PC-9 (cell line): Measurements from ENCODE around the gene TMC8. TPM values are rescaled to one million over a fixed set of nuclear protein-coding genes. Genes with fewer than 3 reads are reported as not detected.

Experiments used
- BruUV-seq: library from RNA; stranded (reverse); fragments of 400-500 nt; replicated peaks from 2 replicates; lab custom pipeline; 2021; lab: Mats Ljungman, UMichigan
- CTCF ChIA-PET: fragments of 300-600 bp; sonication (Branson Sonifier 250); formaldehyde crosslinking; loops from one replicate; lab custom pipeline; 2022; ENCODE audit warnings: antibody characterized with exemption; lab: Charles Lee
- POLR2A ChIA-PET: fragments of 300-600 bp; sonication (Branson Sonifier 250); formaldehyde crosslinking; loops from one replicate; lab custom pipeline; 2022; ENCODE audit warnings: antibody characterized with exemption; ENCODE audit not compliant: unreplicated experiment; lab: Charles Lee
- DNase-seq, 2 experiments: peaks; one replicate each; pipeline versions ENCODE4 v3.0.0 to v3.0.0-alpha.2; 2015 to 2022; ENCODE audit warnings: mixed read lengths in 1 of 2
- H2AFZ ChIP-seq: fragments of 200-600 bp; sonication (generic); 2 replicates; pipeline ENCODE4 v1.8.1; 2017; ENCODE audit warnings: antibody characterized with exemption
- H3F3A ChIP-seq: fragments of 200-600 bp; sonication (generic); 2 replicates; pipeline ENCODE4 v1.8.1; 2017; ENCODE audit warnings: antibody characterized with exemption, mild to moderate bottlenecking, low read depth; ENCODE audit not compliant: insufficient read depth
- H3K27ac ChIP-seq: fragments of 200-600 bp; sonication (generic); 2 replicates; pipeline ENCODE4 v1.6.1; 2016; ENCODE audit warnings: mixed run types
- H3K27me3 ChIP-seq: fragments of 200-600 bp; sonication (generic); 2 replicates; pipeline ENCODE4 v1.6.1; 2016; ENCODE audit warnings: low read depth, mixed run types; ENCODE audit not compliant: insufficient read depth
- H3K36me3 ChIP-seq: fragments of 200-600 bp; sonication (generic); 2 replicates; pipeline ENCODE4 v1.6.1; 2016; ENCODE audit warnings: low read depth, mixed run types
- H3K4me1 ChIP-seq: fragments of 200-600 bp; sonication (generic); replicated peaks from 2 replicates; pipeline ENCODE4 v1.6.1; 2016; ENCODE audit warnings: mixed run types; ENCODE audit not compliant: insufficient read depth
- H3K4me2 ChIP-seq: fragments of 200-600 bp; sonication (generic); 2 replicates; pipeline ENCODE4 v1.6.1; 2017; ENCODE audit warnings: mixed run types
- H3K4me3 ChIP-seq: fragments of 200-600 bp; sonication (generic); 2 replicates; pipeline ENCODE4 v1.6.1; 2016; ENCODE audit warnings: mixed run types
- H3K79me2 ChIP-seq: fragments of 200-600 bp; sonication (generic); 2 replicates; pipeline ENCODE4 v1.6.1; 2017; ENCODE audit warnings: low read depth, mixed run types
- H3K9me2 ChIP-seq: fragments of 200-600 bp; sonication (generic); 2 replicates; pipeline ENCODE4 v1.8.1; 2017; ENCODE audit warnings: mild to moderate bottlenecking; ENCODE audit not compliant: insufficient read depth
- H3K9me3 ChIP-seq: fragments of 200-600 bp; sonication (generic); 2 replicates; pipeline ENCODE4 v1.8.1; 2016; ENCODE audit warnings: low read depth; ENCODE audit not compliant: insufficient read depth
- H4K20me1 ChIP-seq: fragments of 200-600 bp; sonication (generic); 2 replicates; pipeline ENCODE4 v1.8.1; 2017; ENCODE audit not compliant: insufficient read depth
- EZH2 ChIP-seq: fragments of 200-600 bp; sonication (generic); IDR thresholded peaks from 2 replicates; pipeline ENCODE4 v1.8.0; 2017; ENCODE audit warnings: antibody characterized with exemption, low read depth
- intact Hi-C: fragments of 100-400 bp; cut with micrococcal nuclease; formaldehyde crosslinking; loops from one replicate; pipeline ENCODE4 v1.10.0; 2022; ENCODE audit not compliant: unreplicated experiment
- total RNA-seq: library from RNA; stranded (reverse); gene quantifications from 2 replicates; pipeline ENCODE4 v1.2.3, GENCODE V29; 2021
- TF ChIP-seq, protein P1 (sequence below): fragments of 200-600 bp; sonication (generic); conservative IDR thresholded peaks from 2 replicates; pipeline ENCODE4 v1.6.1; 2017; ENCODE audit warnings: mixed run types, antibody characterized with exemption, mild to moderate bottlenecking, moderate library complexity

Gene TMC8
- total RNA-seq, 1 experiment from 2014 or later, result 1.9 TPM

DNA sequence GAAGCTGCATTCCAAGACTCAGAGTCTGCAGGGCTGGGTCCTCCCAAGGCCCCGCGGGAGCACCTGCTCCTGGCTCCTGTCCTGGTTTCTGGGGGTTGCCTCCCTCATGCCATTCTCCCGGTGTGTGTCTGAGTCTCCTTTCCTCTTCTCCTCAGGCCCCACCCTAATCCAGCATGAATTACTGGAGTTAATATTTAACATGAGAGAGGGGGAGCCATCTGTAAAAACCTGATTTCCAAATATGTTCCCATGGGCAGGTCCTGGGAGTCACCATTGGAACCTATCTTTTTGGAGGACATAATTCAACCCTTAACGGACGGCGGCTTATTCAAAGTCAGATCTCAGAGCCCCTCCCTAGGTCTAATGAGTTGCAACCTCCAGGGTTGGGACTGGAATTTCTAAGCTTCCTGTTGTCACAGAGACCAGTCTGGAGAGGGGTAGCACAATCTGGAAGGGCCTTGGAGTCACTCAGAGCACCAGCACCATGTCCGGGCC is 21.0 kb downstream of the TMC8 start:
- TF ChIP-seq, protein P1, sequence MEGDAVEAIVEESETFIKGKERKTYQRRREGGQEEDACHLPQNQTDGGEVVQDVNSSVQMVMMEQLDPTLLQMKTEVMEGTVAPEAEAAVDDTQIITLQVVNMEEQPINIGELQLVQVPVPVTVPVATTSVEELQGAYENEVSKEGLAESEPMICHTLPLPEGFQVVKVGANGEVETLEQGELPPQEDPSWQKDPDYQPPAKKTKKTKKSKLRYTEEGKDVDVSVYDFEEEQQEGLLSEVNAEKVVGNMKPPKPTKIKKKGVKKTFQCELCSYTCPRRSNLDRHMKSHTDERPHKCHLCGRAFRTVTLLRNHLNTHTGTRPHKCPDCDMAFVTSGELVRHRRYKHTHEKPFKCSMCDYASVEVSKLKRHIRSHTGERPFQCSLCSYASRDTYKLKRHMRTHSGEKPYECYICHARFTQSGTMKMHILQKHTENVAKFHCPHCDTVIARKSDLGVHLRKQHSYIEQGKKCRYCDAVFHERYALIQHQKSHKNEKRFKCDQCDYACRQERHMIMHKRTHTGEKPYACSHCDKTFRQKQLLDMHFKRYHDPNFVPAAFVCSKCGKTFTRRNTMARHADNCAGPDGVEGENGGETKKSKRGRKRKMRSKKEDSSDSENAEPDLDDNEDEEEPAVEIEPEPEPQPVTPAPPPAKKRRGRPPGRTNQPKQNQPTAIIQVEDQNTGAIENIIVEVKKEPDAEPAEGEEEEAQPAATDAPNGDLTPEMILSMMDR, result no peak
- no peak for TF ChIP-seq EZH2
- no peak overlapping the region for H2AFZ ChIP-seq
- 0 out of 2 replicates have a peak overlapping the region, but pooled peaks have one; percentile 6 for H3K27ac ChIP-seq
- H3K4me3 ChIP-seq, result no peak overlapping the region
- ChIA-PET CTCF (no interaction called here), POLR2A (interaction anchor here (0.7 kb wide), 1 partner anchor 63 kb away, joined by 4 read pairs; the partner anchor contains the start of gene BIRC5)
- peak; percentile 66 to 82 for DNase-seq
- no peaks in the 10 kb centered on the region for H3K9me3 ChIP-seq
- no peaks in the 10 kb centered on the region for H4K20me1 ChIP-seq
- intact Hi-C loops, result no loop called here
- no TSS peak for BruUV-seq
- H3K4me2 ChIP-seq, result peak overlapping the region; percentile 19; the same call in 1 of the 2 replicates
- no peaks in the 10 kb centered on the region for H3K36me3 ChIP-seq
- no peaks in the 10 kb centered on the region for H3K79me2 ChIP-seq
- no peaks in the 10 kb centered on the region; the same call in 1 of the 2 replicates for H3F3A ChIP-seq
- H3K27me3 ChIP-seq, result no peaks in the 10 kb centered on the region
- no peaks in the 10 kb centered on the region for H3K4me1 ChIP-seq
- H3K9me2 ChIP-seq, result no peaks in the 10 kb centered on the region

DNA sequence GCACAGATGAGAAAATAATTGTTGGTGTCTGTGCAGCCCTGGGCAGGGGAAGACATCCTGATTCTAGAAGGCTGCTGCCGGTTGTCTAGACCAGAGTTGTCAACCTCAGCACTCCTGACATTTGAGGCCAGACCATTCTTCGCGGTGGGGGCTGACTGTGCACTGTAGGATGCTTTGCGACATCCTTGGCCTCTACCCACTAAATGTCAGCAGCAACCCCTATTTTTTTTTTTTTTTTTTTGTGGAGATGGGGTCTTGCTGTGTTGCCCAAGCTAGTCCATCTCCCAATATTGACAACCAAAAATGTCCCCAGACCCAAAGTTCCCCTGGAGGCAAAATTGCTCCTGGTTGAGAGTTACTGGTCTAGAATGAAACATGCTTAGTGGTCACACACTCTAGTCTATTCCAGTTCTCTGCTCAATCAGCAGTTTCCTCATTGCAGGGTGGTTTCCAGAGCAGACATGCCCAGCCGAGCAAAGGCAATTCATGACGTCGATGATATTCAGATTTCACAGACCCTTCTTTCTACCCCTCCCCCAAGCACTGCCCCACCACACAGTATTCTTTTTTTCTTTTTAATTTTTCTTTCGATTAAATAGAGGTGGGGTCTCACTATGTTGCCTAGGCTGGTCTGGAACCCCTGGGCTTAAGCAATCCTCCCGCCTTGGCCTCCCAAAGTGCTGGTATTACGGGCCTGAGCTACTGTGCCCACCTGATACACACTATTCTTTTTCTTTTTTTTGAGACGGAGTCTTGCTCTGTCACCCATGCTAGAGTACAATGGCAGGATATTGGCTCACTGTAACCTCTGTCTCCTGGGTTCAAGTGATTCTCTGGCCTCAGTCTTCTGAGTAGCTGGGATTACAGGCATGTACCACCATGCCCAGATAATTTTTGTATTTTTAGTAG is 24.6 kb downstream of the TMC8 start:
- Histone ChIP-seq H3K36me3 (no peaks in the 10 kb centered on the region), H3K79me2 (no peaks in the 10 kb centered on the region), H2AFZ (no peak overlapping the region), H3K4me2 (no peak overlapping the region), H4K20me1 (no peaks in the 10 kb centered on the region), H3K9me2 (no peaks in the 10 kb centered on the region), H3K27me3 (no peaks in the 10 kb centered on the region), H3K4me3 (no peak overlapping the region), H3F3A (no peaks in the 10 kb centered on the region; the same call in 1 of the 2 replicates), H3K27ac (no peak overlapping the region), H3K4me1 (no peaks in the 10 kb centered on the region), H3K9me3 (no peaks in the 10 kb centered on the region)
- ChIA-PET CTCF (no interaction called here), POLR2A (no interaction called here)
- TF ChIP-seq, protein P1, result no peak
- no peak for TF ChIP-seq EZH2
- intact Hi-C loops, result no loop called here
- BruUV-seq, result no TSS peak
- no peak for DNase-seq

DNA sequence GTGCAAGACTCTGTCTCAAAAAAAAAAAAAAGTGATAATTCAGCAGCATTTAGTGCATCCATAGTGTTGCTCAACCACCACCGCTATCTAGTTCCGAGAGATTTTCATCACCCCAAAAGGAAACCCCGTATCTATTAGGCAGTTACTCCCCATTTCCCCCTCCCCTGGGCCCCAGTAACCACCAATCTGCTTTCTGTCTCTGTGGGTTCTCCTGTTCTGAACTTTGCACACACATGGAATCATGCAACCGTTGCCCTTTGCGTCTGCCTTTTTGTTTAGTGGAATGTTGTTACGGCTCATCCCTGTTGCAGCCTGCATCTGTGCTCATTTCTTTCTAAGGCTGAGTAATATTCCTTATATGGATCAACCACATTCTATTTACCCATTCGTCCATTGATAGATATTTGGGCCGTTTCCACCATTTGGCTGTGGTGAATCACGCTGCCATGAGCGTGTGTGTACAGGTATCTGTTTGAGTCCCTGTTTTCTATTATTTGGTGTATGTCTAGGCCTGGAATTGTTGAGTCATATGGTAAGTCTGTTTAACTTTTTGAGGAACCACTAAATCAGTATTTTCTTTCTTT is 29.1 kb downstream of the TMC8 start:
- H2AFZ ChIP-seq, result no peak overlapping the region
- CTCF ChIA-PET, result no interaction called here
- no peaks in the 10 kb centered on the region for H3K9me2 ChIP-seq
- no peak for DNase-seq
- H3K27me3 ChIP-seq, result no peaks in the 10 kb centered on the region
- H3K79me2 ChIP-seq, result no peaks in the 10 kb centered on the region
- H4K20me1 ChIP-seq, result no peaks in the 10 kb centered on the region
- H3K9me3 ChIP-seq, result no peaks in the 10 kb centered on the region
- H3K36me3 ChIP-seq, result no peaks in the 10 kb centered on the region
- no peaks in the 10 kb centered on the region for H3K4me1 ChIP-seq
- TF ChIP-seq EZH2, result no peak
- TF ChIP-seq, protein P1, result no peak
- H3K4me2 ChIP-seq, result no peak overlapping the region
- intact Hi-C loops, result no loop called here
- BruUV-seq, result no TSS peak
- H3K27ac ChIP-seq, result no peak overlapping the region
- no peak overlapping the region for H3K4me3 ChIP-seq
- no peaks in the 10 kb centered on the region for H3F3A ChIP-seq
- POLR2A ChIA-PET, result interaction anchor here (0.6 kb wide), 1 partner anchor 67 kb away, joined by 3 read pairs; no protein-coding TSS in a partner anchor
